ENCODE measurements around the gene KCND3.
"Not testable (repeated sequence)": the region's sequence is repeated elsewhere in the genome, so short reads cannot be mapped to it uniquely, and the experiment has no call there.

KCND3 gene

DNA sequence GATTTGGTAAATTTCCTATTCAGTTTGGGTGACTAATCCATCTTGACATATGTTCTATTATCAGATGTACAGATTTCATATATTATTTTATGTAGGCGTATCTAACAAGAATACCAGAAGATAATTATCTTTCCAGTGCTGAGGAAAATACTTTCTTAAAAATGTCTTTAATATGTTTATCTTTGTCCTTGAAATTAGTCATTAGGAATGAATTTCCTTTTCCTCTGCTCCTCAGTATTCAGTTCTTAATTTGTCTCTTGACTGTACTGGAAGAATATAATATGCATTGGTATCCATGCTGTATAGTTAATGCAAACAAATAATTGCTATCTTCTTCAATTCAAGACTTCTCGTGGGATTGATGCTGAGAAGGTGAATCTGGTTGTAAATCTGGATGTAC lies 227.1 kb downstream of the KCND3 start:
- DNase-seq = no peak

DNA sequence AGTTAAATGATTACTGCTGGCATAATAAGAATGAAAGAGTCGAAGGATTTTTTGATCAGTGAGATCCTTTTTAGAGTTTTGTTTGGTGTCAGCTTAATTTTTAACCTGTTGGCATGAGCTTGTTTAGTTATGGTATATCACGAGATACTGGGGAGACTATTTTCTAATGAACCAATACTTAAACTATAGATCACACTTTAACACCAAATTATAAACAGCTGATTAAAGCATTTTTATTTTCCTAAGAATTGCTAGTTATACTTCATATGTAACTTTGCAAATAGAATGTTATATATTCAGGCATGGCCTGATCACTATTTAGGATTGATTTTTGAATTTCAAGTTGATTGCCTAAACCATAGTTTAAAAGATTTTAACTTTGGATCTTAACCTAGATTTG lies 227.8 kb downstream of the KCND3 start:
- no peak for DNase-seq

DNA sequence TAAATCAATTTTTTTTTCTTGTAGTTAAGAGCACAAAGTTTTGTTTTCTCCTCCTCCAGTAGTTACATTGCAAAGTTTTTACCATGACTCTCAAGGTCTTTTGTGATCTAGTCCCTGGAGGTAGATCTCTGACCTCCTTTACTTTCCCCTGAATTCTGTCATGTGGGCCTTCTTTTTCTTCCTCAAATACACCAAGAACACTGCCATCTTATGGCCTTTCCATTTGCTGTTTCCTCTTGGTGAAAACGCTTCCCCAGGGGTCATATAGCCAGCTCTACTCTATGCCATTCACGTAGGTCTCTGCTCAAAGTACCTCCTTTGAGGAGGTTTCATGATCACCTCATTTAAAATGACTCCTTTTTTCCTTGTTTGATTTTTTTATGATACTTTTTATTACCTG lies 231.1 kb downstream of the KCND3 start:
- DNase-seq = no peak

DNA sequence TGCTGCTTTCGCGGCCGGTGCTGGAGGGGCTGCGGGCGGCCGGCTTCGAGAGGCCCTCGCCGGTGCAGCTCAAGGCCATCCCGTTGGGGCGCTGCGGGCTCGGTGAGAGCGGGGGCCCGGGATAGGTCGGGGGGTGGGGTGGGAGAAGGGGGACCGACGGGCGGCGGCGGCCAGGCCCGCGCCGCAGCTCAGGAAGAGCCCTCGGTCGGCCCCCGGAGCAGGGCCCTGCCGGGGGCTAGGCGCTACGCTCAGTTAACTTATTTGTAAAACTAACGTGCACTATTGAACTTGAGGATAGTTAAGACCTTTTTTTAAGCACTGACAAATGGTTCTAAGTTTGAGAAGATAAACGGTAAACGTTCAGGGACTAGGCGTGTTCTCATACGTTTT lies 233.3 kb downstream of the KCND3 start:
- DNase-seq = no peak

DNA sequence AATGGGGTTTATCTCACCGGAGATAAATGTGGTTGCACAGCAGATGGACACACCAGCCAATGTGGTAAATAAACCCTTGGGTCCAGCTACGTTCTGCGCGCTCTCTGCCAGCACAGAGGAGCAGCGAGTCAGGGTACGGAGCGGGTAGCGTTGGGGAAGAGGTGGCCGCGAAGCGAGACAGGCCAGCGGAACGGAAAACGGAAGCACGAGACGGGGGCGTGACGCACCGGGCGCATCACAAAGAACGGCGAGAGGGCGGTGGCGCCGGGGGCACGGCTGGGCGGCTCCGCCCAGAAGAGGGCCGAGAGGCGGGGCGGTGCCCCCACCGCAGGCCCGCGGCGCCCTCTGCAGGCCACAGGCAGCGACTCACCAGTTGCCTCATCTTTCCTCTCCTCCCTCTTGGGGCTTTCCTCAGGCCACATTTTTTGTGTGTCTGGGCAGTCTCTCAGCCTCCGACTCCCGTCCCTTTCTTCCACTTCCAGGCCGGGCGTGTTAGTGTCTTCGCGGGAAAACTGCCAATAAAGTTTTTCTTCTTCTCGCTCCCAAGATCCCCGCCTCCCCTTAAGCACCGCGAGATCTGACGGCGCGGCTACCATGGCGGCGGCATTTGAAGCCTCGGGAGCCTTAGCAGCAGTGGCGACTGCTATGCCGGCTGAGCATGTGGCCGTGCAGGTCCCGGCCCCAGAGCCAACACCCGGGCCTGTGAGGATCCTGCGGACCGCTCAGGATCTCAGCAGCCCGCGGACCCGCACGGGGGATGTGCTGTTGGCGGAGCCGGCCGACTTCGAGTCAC lies 233.9 kb downstream of the KCND3 start, which contains the start of gene DDX20:
Gene DDX20 (plus strand): TSS at position 571 of the 793 bp plus-strand sequence. CDS start 24 bp downstream, at position 595.
- peak; percentile 100 for DNase-seq

DNA sequence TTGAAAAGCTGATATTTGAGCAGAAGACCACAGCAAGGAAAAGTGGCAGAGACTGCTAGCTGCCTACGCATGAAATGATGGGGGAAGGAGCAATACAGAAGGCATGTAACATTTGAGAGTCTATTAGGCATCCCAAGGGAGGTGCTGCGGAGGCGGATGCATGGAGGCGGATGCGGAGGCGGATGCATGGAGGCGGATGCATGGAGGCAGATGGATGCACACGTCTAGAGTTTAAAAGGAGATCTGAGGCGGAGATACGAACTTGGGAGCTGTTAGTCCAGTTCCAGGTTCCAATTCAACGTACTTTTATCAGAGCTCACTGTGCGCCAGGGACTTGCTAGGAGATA lies 234.5 kb downstream of the KCND3 start:
- no peak for DNase-seq

DNA sequence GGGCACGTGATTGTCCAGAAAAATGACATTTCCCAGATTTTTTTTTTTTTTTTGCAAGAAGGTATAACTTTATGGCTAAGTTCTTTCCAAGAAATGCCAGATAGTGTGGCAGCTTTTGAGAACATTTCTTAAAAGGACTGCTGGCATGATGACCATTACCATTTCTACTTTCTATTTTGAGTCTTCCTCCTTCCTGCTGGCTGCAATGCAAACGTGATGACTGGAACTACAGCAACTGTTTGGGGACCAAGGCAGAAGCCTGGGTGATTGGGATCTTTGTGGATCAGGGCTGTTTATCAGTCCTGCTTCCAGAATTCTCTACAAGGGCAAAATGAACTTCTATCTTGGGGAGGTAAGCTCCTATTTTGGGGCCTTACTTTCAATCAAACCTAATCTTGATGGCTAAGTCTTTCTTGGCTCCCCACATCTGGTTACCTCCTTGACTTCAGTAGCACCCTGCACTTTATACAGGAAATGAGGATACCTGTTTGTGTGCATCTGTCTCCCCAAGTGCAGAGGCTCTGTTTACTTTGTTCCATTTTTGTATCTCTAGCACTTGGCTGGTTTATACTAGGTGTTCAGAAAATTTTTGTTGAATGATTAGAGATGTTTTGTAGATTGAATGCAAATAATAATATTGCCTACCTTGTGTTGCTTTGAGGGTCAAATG lies 237.4 kb downstream of the KCND3 start:
- DNase-seq = no peak

DNA sequence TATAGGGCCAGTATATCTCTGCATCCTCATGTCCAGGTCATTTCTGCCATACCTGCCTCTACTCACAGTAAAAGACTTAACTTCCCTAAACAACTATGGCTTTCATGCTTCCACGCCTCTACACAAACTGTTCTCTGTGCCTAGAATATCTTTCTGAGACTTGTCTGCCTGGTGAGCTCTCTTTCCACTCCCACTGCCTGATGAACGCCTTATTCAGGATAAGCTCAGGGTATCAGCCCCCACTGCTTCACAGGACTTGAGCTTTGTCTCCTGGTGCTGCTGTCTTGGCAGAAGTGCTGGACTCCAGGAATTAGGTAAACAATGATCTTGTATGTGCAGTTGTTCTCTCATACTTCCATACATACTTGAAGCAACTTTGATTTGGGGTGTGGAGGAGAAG lies 238.6 kb downstream of the KCND3 start:
- DNase-seq = no peak

DNA sequence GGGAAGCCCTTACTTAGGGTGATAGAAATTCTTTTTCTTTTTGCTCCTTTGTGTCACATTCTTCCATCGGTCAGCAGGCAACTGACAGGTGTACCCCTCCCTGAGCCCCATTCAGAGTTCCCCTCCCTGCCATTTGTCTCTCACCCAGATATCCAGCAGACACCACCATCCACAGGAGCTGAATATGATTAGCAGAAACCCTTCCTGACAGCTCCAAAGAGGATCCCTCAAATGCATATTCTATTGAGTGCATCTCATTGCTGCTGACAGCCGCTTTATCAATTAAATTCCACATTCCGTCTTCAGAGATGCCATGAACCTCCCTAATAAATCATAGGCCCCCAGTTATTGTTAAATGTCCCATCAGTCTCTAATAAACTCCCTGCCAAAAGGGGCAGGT lies 239.8 kb downstream of the KCND3 start:
- no peak for DNase-seq

DNA sequence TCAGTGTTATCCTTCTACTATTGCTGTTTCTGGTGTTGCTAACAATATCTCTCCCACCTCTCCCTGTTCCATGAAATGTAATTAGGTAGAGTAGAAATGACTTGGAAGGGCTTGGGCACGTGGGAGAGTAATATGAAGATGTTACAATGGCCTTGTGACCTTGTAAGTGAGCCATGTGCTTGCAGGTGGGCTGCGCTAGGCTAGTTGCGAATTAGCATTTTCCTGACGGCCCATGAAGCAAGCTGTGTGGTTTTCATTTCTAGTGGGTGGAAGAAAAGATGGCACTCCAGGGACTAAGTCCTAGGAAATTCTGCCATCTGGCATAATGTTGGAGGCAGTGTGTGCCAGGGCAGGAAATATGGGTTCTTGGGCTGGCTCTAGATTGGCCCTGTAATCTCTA lies 241.5 kb downstream of the KCND3 start:
- no peak for DNase-seq

DNA sequence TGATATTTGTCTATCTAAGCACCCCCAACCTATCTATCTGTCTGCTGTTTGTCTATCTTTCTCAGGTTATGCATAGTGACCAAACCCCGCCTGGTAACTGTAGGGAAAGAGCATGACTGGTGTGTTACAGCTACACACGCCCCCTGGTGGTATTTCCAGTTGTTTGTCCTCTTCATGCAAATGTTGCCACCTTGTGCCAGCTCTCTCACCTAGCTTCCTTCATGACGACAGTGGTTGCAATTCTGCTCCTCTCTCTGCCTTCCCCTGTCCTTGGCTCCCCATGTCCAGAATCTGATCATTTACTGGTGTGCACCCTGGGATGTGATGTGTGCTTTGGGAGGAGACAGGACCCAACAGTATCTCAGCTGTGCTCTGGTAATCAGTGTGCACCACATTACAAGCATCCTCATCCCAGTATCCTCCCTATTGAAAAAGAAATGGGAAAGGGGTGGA lies 242.2 kb downstream of the KCND3 start:
- no peak for DNase-seq

DNA sequence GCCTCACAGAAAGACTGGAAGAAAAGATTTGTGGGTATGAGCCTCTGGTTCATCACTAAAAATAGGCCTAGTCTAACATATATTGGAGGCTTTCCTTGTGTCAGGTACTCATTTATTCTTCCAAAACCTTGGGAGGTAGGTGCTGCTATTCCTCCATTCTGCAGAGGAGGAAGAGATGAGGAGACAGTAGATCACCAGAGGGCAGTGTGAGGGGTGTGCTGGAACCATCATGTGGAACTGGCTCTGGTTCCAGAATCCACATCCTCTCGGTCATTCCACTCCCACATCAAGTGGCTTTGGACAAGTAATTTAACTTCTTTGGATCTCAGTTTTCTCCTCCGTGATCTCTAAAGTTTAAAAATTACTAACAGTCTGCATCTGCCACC lies 242.9 kb downstream of the KCND3 start:
- DNase-seq = no peak

DNA sequence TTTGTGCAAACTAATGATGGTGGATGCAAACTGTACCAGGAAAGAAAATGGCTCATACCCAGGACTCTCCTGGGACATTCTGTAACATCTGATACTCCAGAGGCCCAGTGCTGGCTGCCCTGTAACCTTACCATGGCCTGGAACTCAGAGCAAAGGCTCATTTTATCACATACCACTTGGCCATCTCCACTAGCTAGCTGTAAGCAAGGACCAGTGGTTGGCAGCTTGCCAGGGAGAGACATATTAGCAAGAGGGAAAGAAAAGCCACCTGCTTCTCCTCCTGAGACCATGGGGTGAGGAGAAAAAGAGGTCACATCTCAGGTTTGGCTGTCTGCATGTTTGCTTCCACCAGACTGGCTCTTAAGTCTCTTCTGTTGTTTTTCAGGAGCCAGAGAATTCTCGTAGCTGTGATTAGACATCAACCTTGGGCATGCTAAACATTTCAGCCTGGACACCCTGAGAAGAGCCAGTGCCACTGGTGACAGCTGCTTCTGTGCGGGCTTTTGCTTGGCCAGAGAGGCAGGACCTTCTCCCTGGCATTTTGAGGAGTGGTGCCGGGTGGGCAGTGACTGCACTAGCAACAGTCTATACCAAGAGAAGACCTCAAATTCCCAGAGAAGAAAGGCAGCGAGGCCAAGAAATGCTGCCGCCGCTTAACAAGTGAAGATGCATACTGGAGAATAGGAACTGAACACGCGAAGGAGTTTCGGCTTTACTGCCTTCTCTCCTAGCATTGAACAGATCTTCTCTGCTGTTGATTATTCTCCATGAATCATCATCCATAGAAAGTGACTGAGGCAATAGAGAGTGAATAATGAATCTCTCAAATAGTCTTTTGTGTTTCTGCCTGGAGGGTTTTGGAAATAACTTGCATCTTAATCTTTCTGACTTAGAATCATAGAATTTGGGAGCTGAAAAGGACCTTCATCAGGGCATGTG lies 243.5 kb downstream of the KCND3 start:
- no peak for DNase-seq

DNA sequence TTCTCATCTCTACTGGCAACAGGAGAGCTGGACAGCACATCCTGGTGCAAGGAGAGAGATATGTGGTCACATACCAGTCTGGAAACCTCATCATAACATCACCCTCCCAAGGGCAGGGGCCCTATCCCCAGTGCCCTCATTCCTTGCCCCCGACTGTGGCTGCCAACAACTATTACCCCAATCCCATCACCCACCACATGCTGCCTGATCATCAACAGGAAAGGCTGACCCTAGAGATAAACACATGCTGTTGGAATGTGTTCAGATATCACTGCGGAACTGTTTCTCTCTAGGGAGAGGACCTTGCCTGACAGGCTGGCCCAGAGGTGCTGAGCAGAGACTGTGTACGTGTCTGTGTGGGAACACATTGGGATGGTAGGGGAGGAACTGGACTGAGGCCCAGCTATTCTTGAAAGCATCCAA lies 245.8 kb downstream of the KCND3 start:
- peak; percentile 1 for DNase-seq

DNA sequence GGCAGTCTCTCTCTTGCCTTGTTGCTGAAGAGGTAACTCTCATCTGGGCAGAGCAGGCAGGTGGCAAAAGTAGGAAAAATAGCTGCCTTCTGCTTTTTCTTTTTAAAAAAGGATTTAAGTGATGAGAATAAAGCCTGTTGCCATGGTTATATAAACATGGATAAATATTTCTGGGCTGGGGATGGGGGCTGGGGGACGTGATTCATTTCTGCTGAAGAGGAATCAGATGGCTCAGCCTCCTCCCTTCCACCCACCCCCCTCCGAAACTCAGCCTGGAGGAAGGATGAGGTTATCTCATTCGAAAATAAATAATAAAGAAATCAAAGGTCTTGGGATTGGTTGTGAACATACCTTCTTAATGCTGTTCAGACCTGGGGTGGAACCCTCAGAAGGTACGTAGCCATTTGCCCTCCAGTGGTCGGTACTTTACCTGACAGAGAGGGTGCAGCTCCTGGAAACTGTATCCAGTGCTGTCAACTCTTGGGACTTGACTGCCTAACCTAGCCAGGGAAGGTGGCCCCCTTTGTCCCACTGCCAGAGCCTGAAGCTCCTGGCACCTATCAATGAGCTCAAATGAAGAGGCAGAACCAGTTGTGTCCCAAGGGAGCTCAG lies 246.4 kb downstream of the KCND3 start:
- DNase-seq = peak; percentile 1

DNA sequence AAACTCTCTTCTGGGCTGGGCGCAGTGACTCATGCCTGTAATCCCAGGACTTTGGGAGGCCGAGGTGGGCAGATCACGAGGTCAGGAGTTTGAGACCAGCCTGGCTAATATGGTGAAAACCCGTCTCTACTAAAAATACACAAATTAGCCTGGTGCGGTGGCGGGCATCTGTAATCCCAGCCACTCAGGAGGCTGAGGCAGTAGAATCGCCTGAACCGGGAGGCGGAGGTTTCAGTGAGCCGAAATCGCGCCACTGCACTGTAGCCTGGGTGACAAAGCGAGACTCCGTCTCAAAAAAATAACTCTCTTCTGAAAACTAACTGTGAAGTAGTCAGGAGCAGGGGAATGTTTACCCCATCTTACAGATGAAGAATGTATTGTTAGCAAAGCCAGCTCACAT lies 247.2 kb downstream of the KCND3 start:
- not testable (repeated sequence) for DNase-seq

DNA sequence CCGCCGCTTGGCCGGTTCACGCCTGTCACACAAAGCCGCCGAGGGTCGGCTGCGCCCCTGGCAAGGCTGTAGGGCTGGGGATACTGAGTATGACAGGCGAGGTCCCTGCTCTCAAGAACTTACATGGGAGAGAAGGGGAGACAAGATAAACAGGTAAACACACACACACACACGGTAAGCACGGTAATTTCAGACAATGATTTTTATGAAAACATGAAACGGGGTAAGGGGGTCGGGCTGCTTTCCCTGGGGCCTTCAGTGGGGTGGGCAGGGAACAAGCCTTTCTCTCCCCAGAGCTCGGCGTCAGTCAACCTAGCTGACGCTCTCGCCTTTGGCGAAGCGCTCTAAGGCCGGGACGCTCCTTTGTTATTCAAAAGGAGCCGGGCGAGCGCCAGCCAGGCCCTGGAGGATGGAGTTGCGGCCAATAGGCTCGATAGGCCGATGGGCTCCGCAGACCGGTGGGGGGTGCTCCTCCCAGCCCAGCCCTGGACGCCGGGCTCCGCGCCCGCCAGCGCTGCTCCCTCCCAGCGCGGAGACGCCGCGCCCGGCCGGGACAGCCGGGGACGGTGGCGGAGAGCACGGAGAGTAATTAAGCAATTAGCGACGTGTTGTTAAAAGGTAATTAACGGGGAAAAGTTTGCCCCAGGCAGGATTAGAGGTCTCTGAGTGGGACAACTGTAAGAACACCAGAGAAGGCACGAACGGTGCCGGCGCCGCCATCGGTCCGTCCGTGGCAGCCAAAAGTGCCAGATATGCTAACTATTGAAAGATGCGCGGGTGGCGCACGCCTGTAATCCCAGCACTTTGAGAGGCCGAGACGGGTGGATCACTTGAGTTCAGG lies 249.3 kb downstream of the KCND3 start:
- DNase-seq = peak; percentile 88

DNA sequence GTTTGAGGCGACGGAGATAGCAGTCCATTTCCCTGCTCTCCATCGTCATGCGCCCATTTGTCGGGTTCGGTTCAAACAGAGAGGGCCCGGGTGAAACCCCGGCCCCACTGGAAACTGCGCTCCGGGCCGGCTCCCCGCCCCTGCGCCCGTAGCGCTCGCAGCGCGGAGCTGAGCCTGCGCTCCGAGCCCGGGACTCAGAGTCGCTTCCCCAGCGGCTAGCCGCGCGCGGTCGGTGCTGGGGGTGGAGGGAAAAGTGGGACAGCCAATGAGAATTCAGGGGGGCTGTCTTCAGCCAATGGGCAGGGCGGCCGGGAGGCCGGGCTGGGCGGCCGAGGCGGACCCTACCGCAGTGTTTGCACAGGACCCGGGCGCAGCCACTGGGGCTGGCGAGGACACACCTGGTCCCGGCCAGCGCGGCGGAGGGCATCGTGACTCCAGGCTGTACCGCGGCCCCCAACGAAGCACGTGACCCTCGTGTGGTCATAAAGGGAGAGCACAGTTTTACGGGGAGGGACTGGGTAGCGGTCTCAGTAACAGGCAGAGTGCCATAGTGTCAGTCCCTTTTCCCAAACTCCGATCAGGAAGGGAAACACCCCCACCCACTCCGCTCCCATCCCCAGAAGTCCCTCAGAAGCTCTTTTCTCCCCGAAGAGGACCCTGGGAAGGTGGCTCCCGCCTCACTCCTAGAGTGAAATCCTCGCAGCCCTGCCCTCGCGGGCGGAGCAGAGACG lies 250.1 kb downstream of the KCND3 start, which contains the start of gene INKA2:
Gene INKA2 (minus strand): TSS at position 202 of the 731 bp plus-strand sequence. CDS start 153 bp downstream, at position 49.
- DNase-seq = peak; percentile 96

DNA sequence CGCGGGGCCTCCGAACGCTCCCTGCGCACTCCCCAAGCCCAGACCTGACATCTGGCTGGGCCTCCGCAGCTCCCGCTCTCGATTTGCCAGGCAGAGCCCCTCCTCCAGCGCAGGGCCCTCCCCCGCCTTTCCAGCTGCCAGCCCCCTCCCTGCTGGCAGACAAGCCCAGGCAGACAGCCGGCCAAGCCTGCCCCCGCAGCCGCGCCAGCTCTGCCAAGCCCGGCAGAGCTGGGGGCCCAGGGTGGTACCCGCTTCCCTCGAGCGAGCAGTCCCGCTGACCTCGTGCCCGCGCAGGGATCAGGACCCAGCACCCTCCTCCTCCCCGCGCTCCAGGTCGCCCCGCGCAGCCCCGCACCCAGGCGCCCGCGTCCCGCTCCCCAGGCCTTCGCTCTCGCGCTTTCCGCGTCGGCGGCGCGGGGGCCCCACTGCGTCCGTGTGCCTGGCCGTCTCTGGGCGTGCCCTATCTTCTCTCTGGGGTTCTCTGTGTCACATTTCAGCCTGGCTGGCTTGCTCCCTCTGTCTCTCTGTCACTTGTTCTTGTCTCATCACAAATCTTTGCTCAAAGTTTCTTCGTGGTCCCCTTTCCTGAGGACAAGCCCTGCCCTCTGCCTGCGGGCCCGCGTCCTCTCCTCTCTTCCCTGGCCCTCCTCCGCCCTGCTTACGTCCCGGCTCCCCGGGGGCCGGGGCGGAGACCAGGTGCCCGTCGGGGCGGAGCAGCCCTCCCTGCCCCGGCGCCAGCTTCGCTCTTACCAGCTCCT lies 250.9 kb downstream of the KCND3 start:
- no peak for DNase-seq

DNA sequence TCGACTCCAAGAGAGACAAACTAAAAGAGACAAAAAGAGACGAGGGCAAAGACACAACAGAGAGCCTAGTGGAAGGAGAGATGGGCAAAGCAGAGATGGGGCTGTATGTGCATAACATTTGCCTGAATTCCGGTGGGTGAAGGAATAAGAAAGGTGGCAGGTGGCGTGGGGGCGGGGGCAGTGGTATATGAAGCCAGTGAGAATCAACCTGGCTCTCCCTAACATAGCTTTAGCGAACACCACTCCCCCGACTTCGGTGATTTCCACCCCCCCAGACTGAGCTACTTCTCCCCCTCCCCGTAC lies 251.4 kb downstream of the KCND3 start:
- no peak for DNase-seq
